ENCODE measurements around the gene DNAJC4.

Gene DNAJC4

GRCh38 chr11:64229090-64229743, 1.1 kb upstream of the DNAJC4 start:
- H3K4me3 ChIP-seq: peak overlapping the region; percentile 65 to 79 (median 70); a peak in 19 of 20 replicates
- no peaks in the 10 kb centered on the region for H3K9me3 ChIP-seq (replicated peaks in 1 of 11)
- H3K27me3 ChIP-seq: no peaks in the 10 kb centered on the region
- H3K36me3 ChIP-seq: peaks cover 3 to 17% (median 7%) of the 10 kb centered on the region in 11 experiments; a peak in 19 of 22 replicates
- TF ChIP-seq Cebpa-rat (IDR thresholded peaks at IDR 0.05): no peak
- peaks cover 8 to 42% (median 13%) of the 10 kb centered on the region in 11 experiments; a peak in 19 of 22 replicates for H4K20me1 ChIP-seq
- H3K27ac ChIP-seq: peak overlapping the region in 9 of 11 experiments; percentile 80 to 89 (median 84); a peak in 18 of 22 replicates
- peak overlapping the region; percentile 94 to 100 (median 99) for H3K4me2 ChIP-seq
- peak overlapping the region; percentile 76 to 89 (median 82) for H3K9ac ChIP-seq
- H3K4me1 ChIP-seq: peaks cover 76 to 94% (median 87%) of the 10 kb centered on the region in 10 experiments

- no peaks in the 10 kb centered on the region for H3K27me3 ChIP-seq
- peak overlapping the region in 10 of 11 experiments; percentile 60 to 89 (median 84); a peak in 20 of 22 replicates for H3K27ac ChIP-seq
- H3K4me3 ChIP-seq: peak overlapping the region; percentile 65 to 79 (median 70)
- H4K20me1 ChIP-seq: peaks cover 5 to 36% (median 7%) of the 10 kb centered on the region in 11 experiments; a peak in 19 of 22 replicates
- H3K36me3 ChIP-seq: peaks cover 0 to 12% (median 2%) of the 10 kb centered on the region in 11 experiments; a peak in 9 of 22 replicates
- peak overlapping the region; percentile 94 to 100 (median 99) for H3K4me2 ChIP-seq
- peak overlapping the region; percentile 76 to 89 (median 82) for H3K9ac ChIP-seq
- no peaks in the 10 kb centered on the region for H3K9me3 ChIP-seq (replicated peaks in 1 of 11)
- H3K4me1 ChIP-seq: peaks cover 70 to 88% (median 82%) of the 10 kb centered on the region in 10 experiments
- TF ChIP-seq Cebpa-rat (IDR thresholded peaks at IDR 0.05): no peak
These were observed 591 bp upstream of the DNAJC4 start for GRCh38 chr11:64229744-64230170.

- peaks cover 75 to 88% (median 83%) of the 10 kb centered on the region in 10 experiments for H3K4me1 ChIP-seq
- H3K9me3 ChIP-seq (replicated peaks in 1 of 11): no peaks in the 10 kb centered on the region
- peaks cover 0 to 10% (median 3%) of the 10 kb centered on the region in 11 experiments; a peak in 7 of 22 replicates for H3K36me3 ChIP-seq
- H4K20me1 ChIP-seq: peaks cover 0 to 37% (median 8%) of the 10 kb centered on the region in 11 experiments; a peak in 10 of 22 replicates
- peak overlapping the region; percentile 65 to 79 (median 70) for H3K4me3 ChIP-seq
- H3K4me2 ChIP-seq: peak overlapping the region; percentile 94 to 100 (median 99)
- H3K27ac ChIP-seq: peak overlapping the region; percentile 34 to 89 (median 84); a peak in 21 of 22 replicates
- H3K27me3 ChIP-seq: no peaks in the 10 kb centered on the region
- peak overlapping the region; percentile 76 to 89 (median 82) for H3K9ac ChIP-seq
- no peak for TF ChIP-seq Cebpa-rat (IDR thresholded peaks at IDR 0.05)
These were observed 627 bp downstream of the DNAJC4 start for GRCh38 chr11:64230985-64231365.

DNA sequence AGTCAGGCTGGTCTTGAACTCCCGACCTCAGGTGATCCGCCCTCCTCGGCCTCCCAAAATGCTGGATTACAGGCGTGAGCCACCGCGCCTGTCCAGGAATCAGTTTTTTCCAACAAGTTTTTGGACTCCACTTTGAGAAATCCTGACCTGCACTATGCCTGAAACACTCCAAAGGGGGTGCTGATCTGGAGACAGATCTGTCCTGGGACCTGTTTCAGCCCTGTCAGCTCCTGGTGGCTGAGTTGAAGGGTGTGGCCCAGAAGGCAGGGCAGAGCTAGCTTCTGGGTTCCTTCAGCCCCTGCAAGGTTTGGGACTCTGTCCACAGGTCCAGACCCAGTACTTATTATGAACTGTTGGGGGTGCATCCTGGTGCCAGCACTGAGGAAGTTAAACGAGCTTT, 1.2 kb downstream of the DNAJC4 start:
- H3K36me3 ChIP-seq: peaks cover 0 to 13% (median 6%) of the 10 kb centered on the region in 11 experiments; a peak in 7 of 22 replicates

GRCh38 chr11:64232182-64232966, 2.0 kb downstream of the DNAJC4 start:
- peaks cover 0 to 22% (median 9%) of the 10 kb centered on the region in 11 experiments; a peak in 16 of 22 replicates for H3K36me3 ChIP-seq
- peak overlapping the region; percentile 94 to 100 (median 99) for H3K4me2 ChIP-seq
- H4K20me1 ChIP-seq: peaks cover 0 to 38% (median 11%) of the 10 kb centered on the region in 11 experiments; a peak in 10 of 22 replicates
- H3K27me3 ChIP-seq: no peaks in the 10 kb centered on the region
- H3K27ac ChIP-seq: peak overlapping the region in 5 of 11 experiments; percentile 38 to 89 (median 83); a peak in 6 of 22 replicates
- no peak for TF ChIP-seq Cebpa-rat (IDR thresholded peaks at IDR 0.05)
- H3K4me3 ChIP-seq: peak overlapping the region in 2 of 10 experiments; percentile 77 to 79; a peak in 4 of 20 replicates
- H3K9ac ChIP-seq: peak overlapping the region in 8 of 11 experiments; percentile 11 to 89 (median 82); a peak in 11 of 22 replicates
- no peaks in the 10 kb centered on the region for H3K9me3 ChIP-seq (replicated peaks in 1 of 11)
- H3K4me1 ChIP-seq: peaks cover 78 to 88% (median 83%) of the 10 kb centered on the region in 10 experiments

More for the DNA sequence above, 1.2 kb downstream of the DNAJC4 start:
- H3K9me3 ChIP-seq (replicated peaks in 1 of 11): no peaks in the 10 kb centered on the region
- peaks cover 0 to 38% (median 11%) of the 10 kb centered on the region in 11 experiments; a peak in 10 of 22 replicates for H4K20me1 ChIP-seq
- peak overlapping the region; percentile 94 to 100 (median 99) for H3K4me2 ChIP-seq
- TF ChIP-seq Cebpa-rat (IDR thresholded peaks at IDR 0.05): no peak
- H3K27me3 ChIP-seq: no peaks in the 10 kb centered on the region
- H3K4me3 ChIP-seq: peak overlapping the region; percentile 65 to 79 (median 70); a peak in 17 of 20 replicates
- H3K9ac ChIP-seq: peak overlapping the region in 10 of 11 experiments; percentile 11 to 89 (median 82); a peak in 18 of 22 replicates
- H3K4me1 ChIP-seq: peaks cover 80 to 88% (median 83%) of the 10 kb centered on the region in 10 experiments
- peak overlapping the region in 8 of 11 experiments; percentile 38 to 89 (median 84); a peak in 14 of 22 replicates for H3K27ac ChIP-seq

- TF ChIP-seq Cebpa-rat (IDR thresholded peaks at IDR 0.05): no peak
- peaks cover 0 to 38% (median 11%) of the 10 kb centered on the region in 11 experiments; a peak in 10 of 22 replicates for H4K20me1 ChIP-seq
- peak overlapping the region; percentile 94 to 100 (median 99); a peak in 21 of 22 replicates for H3K4me2 ChIP-seq
These were observed 2.6 kb downstream of the DNAJC4 start for GRCh38 chr11:64232967-64233315.

GRCh38 chr11:64233913-64234586, 3.7 kb downstream of the DNAJC4 start, which contains the start of gene VEGFB:
TSS of gene VEGFB (plus strand) at chr11:64234584. CDS start at chr11:64234834, 250 bp downstream.
- TF ChIP-seq Cebpa-rat (IDR thresholded peaks at IDR 0.05): no peak
- H3K9ac ChIP-seq: peak within 1 kb of the TSS; percentile 66 to 83 (median 77)
- H4K20me1 ChIP-seq: peaks cover 0 to 38% (median 11%) of the 10 kb centered on the region in 11 experiments; a peak in 10 of 22 replicates
- peaks cover 78 to 88% (median 83%) of the 10 kb centered on the region in 10 experiments for H3K4me1 ChIP-seq
- peak within 1 kb of the TSS; percentile 67 to 84 (median 72) for H3K4me3 ChIP-seq
- no peaks in the 10 kb centered on the region for H3K27me3 ChIP-seq
- H3K36me3 ChIP-seq: peaks cover 13 to 37% (median 23%) of the 10 kb centered on the region in 11 experiments; a peak in 21 of 22 replicates
- peak within 1 kb of the TSS; percentile 98 to 100 (median 99) for H3K4me2 ChIP-seq
- H3K27ac ChIP-seq: peak within 1 kb of the TSS; percentile 40 to 70 (median 65); a peak in 21 of 22 replicates
- no peaks in the 10 kb centered on the region for H3K9me3 ChIP-seq (replicated peaks in 1 of 11)

More at GRCh38 chr11:64232967-64233315, 2.6 kb downstream of the DNAJC4 start:
- Histone ChIP-seq H3K36me3 (peaks cover 3 to 27% (median 15%) of the 10 kb centered on the region in 11 experiments; a peak in 20 of 22 replicates), H3K27ac (peak overlapping the region in 2 of 11 experiments; percentile 38 to 84; a peak in 1 of 22 replicates), H3K9ac (peak overlapping the region in 7 of 11 experiments; percentile 43 to 89 (median 82); a peak in 6 of 22 replicates), H3K27me3 (no peaks in the 10 kb centered on the region), H3K9me3 (replicated peaks in 1 of 11) (no peaks in the 10 kb centered on the region), H3K4me3 (no peak overlapping the region; a peak in 1 of 20 replicates), H3K4me1 (peaks cover 78 to 88% (median 83%) of the 10 kb centered on the region in 10 experiments)
